Measurements from ENCODE around the gene SEMA7A.

SEMA7A gene

DNA sequence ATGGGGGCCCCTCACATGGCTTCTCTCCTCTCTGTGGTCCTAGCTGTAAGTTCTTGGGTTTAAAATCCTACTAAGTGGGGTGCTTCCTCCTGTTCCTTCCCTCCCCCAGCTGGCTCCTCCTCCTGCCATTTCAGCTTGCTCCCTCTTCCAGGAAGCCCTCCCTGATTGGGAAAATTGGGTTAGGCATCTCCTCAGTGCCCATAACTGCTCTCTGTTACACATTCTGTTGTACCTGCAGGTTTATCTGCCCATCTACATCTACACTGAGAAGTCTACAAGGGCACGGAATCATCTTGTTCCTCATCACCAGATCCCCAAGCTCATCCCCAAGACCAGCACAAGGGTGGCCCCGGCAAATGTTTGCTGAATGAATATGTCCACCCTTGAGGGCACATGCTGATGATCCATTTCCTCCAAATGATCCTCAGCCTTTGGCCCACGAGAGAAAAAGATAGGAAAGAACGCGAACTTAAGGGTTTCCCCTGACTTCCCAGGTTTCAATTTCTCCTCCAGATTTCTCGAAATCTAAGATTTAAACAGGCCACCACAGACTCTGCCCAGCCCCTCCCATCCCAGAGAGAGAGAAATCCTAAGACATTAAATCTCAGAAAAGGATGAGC lies 3.9 kb downstream of the SEMA7A start:
- FAIRE-seq = no peak

DNA sequence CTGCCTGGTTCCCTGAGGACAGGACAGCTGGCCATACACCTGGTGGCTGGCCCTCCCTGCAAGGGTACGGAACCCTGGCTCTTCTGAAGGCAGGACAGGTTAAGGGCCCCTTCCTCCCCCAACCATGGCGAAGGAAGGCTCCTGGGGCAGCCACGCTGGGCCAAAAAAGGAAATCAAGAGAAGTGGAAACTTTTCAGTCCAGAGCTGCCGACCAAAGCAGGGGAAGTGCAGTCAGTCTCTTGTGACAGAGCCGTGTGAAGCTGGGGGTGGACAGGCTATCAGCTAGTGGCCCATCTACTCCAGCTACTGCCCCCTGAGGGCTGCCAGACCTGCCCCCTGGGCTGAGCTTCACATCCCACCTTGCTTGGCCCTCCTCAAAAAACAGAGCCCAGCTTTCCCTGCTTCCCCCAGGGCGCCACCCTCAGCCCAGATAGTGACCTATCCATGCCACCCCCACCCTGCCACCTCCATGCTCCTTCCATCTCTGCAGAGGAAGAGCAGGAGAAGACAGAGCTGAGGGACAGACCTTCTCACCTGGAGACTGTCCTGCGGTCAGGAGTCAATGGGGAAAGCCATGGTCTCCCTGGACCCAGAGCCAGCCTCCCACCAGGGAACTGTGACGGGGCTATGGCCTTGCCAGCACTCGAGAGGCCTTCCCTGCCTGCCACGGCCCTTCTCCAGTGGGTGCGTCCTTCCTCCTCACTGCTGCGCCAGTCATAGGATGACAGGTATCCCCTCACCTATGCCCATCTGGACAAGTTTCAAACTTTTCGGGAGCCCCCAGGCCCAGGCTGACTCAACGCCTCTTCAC lies 4.6 kb downstream of the SEMA7A start:
- no peak for FAIRE-seq

DNA sequence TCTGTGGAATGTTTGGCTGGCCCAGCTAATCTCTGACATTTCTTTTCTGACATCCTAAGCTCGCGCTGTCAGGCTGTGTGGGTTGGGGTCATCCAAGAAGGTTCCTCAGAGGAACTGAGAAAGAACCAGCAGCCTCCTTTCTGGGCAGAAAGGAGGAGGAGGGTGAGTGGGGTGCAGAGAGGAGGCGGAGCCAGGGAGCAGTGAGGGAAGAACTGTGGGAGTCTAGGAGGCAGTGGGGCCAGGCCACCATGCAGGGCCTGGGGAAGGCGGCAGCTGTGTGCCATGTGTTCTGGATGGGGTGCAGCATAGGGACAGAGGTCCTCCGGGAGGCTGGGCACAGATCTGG lies 5.3 kb downstream of the SEMA7A start:
- FAIRE-seq = no peak

DNA sequence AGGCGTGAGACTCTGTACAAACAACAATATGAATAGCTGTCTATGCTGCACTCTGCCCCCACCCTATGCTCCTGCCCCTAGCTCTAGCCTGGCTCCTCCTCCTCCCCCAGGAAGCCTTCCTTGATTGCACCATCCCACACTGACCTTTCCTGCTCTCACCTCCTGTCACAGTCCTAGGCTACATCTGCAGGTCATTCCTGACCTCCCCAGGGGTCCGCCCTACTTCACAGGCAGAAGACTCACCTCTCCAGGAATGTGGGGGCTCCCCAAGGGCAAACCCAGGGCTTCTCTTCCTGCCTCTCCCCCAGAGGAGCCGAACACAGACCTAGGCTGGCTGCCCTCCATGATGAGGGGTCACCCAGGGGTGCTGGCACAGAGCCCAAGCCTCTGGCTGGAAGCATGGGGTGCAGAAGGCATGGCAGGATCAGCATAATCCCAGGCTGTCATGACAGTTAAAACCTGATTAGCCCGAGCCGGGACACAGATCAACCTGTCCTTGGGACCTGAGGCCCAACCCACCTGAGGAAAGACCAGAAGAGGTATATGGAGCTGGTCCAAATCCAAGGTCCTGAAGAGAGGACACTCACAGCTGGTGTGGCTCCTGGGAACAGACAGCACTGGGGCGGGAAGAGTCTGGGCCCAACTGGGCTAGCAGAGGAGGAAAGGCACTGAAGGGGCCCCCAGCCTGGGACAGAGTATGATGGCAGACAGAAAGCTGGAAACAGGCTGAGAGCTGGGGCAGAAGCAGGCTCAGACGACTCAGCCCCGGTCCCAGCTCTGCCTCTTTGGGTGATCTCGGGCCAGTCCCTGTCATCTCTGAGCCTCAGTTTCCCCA lies 5.9 kb downstream of the SEMA7A start:
- no peak for FAIRE-seq

DNA sequence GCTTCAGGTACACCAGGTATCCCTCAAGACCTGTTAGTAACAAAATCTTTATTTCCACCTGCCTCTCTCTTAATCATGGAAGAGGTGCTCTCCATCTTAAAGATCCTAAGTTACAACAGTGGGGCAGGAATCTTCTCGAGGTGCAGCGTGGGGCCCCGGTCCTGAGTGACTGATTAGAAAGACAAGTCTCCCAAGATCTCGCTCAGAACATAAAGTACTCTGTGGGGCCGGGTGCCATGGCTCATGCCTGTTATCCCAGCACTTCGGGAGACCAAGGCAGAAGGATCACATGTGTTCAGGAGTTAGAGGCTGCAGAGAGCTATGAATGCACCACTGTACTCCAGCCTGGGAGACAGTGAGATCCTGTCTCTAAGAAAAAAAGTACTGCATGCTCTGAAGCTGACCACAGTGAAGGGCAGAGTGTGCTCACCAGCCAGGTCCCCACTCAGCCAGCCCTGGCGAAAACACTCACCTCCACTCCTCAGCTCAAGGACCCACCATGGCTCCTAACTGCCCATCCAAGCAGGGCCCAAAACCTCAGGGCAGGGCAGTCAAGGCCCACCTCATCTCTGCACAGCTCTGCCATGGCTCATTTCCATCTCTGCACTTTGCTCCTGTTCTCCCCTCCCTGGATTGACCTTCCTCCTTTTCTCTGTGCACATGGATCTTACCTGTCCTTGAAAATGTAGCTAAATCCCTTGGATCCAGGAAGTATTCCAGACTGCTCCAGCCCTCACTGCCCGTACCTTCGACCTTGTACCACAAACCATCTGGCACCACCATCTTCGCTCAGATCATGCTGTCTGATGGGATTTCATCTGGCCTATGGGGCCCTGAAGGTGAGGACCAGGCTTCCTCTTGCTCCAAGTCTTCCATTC lies 7.1 kb downstream of the SEMA7A start:
- FAIRE-seq = no peak

DNA sequence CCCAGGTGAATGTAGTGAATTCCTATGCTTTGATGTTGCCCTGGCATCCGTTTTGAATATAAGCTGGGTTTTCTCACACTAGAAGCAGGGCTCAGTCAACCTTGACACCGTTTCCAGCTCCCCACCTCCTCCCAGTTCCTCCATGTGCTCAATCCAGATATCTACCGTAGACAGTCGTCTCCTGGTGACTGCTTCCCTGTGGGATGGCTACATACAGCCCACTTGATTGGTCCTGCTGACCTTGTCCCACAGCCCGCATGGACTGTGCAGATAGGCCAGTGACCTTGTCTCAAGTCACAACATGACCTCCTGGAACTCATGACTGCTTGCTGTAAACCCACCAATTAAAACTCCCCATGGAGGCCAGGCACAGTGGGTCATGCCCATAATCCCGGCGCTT lies 8.1 kb downstream of the SEMA7A start:
- FAIRE-seq = no peak

DNA sequence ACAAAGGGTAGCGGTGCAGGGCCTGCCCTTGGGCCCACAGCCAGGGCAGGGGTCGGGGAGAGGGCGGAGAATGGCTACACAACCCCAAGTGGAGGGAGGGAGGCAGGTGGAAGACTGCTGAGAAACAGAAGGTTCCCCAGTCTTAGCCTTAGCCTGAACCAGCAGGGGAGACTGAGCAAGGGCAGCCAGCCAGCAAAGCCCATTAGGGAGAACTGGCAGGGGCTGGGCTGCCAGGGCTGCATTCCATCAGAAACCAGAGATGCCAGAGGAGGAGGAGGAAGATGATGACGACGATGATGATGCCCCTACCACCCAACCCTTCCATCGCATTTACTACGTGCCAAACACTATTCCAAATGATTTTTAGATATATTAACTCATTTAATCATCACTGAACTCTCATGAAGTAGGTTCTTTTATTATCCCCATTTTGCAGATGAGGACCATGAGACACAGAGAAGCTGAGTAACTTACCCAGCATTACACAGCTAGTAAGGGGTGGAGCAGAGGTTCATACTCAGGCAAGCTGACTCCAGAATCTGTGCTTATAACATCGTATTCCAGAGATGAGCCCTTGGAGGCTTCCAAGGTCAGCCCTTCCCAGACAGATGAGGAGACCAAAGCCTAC lies 8.7 kb downstream of the SEMA7A start:
- FAIRE-seq = no peak

DNA sequence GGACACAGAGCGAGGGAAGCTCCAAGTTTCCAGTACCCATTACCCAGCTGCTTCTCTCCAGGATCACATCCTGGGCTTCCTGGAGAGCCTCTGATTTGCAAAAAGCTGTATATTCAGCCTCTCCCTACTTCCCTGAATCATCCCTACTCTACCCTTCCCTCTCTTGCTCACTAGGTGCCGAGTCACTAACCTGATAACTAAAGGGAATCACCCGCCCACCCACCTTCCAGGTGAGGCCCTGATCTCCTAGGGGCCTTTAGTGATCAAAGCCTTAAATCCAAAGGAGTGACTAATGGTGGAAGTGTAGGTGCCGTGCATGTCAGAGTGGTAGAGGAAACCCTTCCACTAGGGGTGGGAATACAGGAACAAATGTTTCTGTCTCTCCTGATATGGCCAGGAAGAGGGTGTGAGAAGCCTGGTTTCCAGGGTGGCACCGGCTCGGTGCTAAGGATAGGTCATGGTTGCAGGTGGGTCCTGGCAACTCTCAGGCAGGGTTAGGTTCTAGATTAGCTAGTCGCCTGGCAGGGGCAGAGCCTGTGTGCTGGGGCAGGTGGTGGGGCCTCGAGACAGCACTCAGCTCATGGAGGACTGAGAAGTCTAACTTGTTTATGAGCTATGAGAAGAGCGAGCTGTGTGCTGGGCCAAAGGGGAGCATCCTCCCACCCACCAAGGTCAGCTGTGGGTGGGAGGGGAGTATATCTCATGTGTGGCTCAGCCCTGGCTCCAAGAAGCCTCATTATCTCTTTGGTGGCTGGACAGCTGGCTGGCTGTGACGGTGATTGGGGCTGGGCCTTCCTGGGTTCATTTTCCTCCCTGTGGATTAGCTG lies 10.1 kb downstream of the SEMA7A start:
- FAIRE-seq = no peak

DNA sequence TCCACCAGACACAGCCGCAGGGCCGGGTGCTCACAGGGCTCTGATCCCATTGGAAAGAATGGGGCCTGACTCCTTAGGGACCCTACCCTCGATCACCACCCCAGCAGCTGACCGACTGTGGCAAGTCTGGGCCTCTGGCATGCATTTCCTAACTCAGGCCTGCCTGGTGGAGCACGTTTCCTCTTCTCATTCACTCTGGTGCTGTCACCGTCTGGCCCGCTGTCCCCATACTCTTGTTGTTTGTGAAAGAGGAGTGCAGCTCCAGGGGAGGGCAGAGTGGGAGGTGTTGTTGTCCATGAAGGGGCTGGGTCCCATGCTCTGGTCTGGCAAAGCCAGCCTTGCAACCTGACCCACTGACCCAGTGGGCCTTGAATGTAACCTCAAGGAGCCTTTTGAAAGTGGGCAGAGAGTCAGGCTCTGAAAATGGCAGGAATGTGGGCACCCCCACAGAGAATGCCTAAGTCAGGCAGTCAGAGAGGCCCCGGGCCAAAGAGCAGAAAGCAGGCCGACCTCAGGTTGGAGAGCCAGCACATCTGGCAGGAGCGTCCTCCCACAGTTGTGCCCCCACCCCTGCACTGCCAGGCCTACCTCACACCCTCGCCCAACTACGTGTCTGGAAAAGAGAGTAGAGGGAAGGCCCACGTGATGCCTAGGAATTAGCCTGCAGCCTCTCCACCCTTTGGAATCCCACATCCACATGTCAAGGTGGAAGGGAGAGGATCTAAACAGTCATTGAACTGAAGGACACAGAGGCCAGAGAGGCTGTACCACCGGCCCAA lies 10.9 kb downstream of the SEMA7A start:
- FAIRE-seq = no peak

DNA sequence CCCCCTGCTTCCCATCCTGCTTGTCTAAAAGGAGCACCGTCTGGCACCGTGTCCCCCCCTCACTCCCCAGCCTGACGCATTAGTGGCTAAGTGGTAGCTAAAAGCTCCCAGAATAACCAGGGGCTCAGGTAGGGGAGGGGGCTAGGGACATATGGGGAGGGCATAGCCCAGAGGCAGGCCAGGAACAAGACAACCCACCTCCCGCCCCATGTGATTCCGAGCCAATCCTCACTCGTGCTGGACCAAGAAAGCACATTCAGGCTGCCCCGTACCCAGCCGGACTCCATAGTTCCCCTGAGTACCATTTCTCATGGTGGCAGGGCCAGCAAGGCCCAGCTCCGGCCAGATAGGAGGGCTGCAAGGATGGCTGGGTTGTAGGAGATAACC lies 11.5 kb downstream of the SEMA7A start:
- no peak for FAIRE-seq

DNA sequence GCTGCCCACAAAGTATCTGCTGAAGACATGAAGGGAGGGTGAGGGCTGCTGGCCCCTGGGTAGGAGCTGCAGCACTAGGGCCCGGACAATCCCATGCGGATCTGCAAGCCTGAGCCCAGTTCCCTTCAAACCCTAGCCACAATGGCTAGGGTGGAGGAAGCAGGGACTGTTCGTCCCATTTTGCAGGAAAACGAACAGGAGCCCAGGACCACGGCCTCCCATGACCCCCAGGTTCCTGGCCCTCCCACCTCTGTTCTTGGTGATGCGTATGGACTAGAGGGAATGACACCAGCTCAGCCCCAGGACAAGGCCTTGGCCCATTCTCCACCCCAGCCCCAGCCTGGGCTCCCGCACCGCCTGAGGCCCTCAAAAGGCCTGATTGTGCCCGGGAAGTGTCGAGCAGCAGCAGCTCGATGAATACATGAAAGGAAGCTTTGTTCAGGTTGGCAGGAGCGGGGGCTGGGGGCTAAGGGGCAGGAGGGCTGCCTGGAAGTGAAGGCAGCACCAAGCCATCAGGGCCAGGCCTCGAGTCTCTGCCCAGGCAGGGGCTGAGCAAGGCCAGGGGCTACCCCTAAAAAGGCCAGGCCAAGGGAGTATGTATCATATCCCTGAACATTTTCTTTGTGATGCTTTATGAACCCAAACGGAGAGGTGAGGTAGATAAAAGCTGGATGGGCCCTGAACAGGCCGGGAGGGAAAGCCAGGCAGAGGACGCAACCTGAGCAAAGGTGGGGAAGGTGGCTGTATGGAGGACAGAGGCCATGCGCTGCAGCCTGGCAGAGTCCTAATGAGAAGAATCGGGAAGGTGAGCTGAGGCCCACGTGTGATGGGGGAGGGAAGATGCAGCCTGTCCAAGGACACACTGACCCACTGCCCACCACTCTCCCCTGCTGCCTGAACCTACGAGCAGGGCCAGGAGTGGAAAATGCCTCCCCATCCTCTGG lies 12.2 kb downstream of the SEMA7A start:
- no peak for FAIRE-seq

DNA sequence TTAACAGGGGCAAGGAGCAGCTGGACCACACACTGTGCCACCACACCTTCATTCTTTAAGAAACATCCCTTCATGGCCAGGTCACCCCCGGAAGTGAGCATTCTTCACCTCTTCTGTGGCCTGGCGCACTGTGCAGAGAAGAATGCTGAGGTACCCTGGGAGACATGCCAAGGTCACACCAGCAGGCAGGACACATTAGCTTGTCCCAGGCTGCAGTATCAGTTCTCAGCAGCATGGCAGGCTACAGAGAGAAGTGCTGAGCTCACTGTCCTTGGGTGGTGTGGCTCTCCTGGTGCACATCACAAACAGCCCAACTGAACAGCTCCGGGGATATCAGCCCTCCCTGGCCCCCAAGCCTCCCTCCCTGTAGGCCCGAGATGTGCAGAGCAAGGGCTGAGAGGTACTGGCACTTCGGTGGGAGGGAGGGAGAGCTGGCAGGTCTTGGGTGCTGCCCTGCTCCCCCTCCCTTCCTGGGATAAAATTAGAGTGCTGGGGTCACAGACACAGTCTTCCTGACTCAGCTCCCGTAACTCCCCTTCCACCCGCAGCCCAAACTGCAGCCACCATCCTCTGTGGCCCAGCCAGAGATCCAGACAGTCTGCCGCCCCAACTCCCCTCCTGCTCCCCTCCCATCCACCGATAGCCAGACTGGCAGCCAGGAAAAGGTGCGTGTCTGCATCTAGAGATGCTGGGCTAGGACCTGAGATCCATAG lies 13.4 kb downstream of the SEMA7A start:
- FAIRE-seq = no peak

DNA sequence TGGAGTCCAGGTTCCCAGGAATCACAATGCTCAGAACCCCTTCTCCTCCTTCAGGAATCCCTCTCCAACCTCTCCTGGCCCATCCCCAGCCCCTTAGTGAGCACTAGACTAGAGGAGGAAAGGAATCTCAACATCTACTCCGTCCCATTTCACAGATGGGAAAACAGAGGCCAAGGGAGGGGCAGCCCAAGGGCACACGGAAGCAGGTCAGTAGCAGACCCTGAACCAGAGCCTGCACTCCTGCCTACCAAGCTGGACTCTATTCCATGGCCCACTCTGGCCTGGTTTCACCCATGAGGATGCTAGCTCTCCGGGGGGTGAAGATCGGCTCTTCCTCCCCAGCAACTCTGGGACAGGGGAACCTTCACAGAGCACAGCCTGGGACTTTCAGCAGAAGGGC lies 14.3 kb downstream of the SEMA7A start:
- no peak for FAIRE-seq

DNA sequence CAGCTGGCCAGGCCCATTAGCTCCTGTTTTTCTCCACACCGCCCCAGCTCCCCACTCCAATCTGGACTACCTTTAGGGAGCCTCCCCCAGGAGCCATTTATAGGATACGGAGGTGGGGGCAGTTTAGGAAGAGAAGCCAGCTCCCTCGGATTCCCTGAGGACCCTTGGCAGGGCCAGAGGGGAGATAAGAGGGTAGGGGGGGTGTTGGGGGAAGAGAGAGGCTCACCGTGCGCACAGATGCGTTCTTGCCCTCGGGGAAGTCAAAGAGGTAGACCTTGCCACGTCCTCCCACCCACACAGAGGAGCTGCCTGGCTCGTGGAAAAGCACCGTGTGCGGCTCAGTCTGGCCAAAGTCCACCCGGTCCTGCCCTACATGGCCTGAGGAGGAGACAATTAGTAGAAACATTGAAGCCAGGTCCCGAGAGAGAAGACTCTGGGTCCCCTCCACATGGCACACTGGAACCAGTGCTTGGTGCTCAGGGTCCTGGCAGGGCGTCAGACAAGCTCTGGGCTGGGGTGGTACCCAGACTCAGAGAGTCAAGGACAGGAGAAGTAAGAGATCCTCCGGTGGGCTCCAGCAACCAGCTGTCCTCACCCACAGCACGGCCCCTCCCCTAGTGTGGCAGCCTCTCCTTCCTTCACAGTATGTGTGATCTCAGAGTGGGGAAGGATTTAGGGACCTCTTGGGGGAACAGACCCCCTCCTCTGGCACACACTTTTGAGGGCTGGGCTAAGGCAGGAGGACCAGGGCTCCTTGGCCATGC lies 15.0 kb downstream of the SEMA7A start:
- no peak for FAIRE-seq

DNA sequence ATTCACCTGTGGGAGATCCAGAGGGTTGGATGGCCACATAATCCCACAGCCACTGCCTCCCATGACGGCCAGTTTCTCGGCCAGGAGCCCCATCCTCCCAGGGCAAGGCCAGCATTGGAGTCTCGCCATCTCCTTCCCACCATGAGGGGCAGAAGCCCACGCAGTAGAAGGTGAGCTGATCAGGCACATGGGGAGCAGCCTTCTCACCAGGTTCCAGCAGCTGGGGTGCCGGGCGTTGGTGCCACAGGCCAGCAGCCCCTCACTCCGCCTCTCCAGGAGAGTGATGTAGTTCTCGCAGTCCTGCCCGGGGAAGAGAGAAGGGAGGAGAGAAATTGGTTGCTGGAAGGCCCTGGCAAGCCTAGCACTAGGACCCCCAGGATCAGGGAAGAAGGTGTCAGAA lies 16.1 kb downstream of the SEMA7A start:
- no peak for FAIRE-seq

DNA sequence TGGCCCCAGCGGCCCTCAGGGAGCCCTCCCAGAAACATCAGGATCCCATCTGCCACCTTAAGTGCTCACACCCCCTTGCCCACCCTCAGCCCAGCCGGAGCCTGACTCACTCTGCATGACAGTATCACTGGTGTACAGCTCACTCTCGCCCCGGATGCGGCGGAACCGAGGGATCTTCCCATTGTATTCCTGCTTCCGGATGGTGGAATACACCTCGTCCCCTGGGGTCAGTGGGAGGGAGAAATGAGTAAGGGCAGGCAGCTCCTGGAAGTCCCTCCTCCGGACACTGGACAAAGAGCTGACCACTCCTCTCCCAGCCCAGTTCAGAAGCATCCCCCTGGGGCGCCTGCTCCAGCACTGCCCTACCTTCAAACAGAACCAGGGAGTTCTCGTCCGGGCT lies 16.5 kb downstream of the SEMA7A start:
- no peak for FAIRE-seq

DNA sequence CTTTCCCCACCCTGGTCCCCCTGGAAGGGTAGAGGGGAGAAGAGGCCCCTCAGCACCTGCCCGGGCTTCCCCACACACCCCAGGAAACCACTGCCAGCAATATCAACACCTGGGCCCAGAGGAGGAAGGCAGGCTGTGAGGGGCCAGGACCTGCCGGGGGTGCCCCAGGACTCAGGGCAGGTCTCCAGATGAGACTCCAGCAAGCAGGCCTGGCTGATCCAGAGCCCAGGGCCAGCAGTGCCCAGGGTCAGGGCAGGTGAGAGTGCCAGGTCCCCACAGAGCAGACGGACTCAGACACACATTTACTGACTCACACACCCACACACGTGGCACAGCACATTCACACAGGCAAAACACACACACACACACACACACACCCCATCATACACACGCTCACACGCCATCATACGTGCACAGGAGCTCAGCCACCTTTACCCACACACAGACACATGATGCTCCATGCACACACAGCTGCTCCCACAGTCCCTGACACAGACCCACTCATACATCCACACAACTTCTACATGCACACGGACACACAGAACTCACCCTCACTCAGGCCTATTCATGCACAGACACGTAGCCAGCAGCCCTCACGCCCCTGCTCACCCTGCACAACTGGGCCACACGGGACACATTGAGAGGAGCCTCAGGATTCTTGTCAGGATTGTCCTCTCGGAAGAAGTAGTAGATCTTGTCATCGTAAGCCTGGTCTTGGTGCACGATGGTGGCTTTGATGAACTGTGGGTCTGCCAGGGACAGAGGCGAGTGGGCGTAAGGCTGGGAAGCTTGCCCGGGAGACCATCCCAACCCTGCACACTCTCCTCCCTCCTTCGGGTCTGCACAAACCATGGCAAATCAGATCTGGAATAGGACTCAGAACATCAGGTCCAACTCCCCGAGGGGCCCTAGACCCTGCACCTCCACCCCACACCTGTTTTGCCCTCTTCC lies 17.5 kb downstream of the SEMA7A start:
- no peak for FAIRE-seq
